Thyroid gland (tissue), 4 donors: ENCODE data around the gene BRMS1L. TPM values are rescaled to one million over a fixed set of nuclear protein-coding genes. Genes with fewer than 3 reads are reported as not detected.
A peak's percentile ranks its signal among the peaks of the same experiment; 100 is the strongest.

Experiments
- DNase-seq, 2 donors: peaks; one replicate each; pipeline ENCODE4 v3.0.0-alpha.2; 2019
- H3K27ac ChIP-seq, 3 donors: fragments of 200-600 bp; sonication (generic); 1 replicate in 2 of 3; 2 replicates in 1 of 3; pipeline ENCODE4 v1.5.1; 2016 to 2019; ENCODE audit warnings: mild to moderate bottlenecking in 1 of 3, moderate library complexity in 1 of 3
- H3K27me3 ChIP-seq: fragments of 200-600 bp; sonication (generic); one replicate; pipeline ENCODE4 v1.5.1; 2019
- H3K36me3 ChIP-seq, 2 donors: fragments of 200-600 bp; sonication (generic); one replicate each; pipeline ENCODE4 v1.5.1; 2016 to 2019
- H3K4me1 ChIP-seq, 2 donors: fragments of 200-600 bp; sonication (generic); one replicate each; pipeline ENCODE4 v1.5.1; 2017 to 2019
- H3K4me3 ChIP-seq, 3 donors: fragments of 200-600 bp; sonication (generic); replicated peaks in 1 of 3; 1 replicate in 2 of 3; 2 replicates in 1 of 3; pipeline ENCODE4 v1.5.1; 2016; ENCODE audit warnings: mild to moderate bottlenecking in 1 of 3
- H3K9me3 ChIP-seq: fragments of 200-600 bp; sonication (generic); one replicate; pipeline ENCODE4 v1.5.1; 2017
- CTCF ChIP-seq, 6 experiments: fragments of 200-600 bp in 3 of 6; fragments of 450-650 bp in 3 of 6; sonication (generic) in 3 of 6; IDR thresholded peaks; one replicate each; pipeline ENCODE4 v1.5.1; 2016 to 2019; ENCODE audit warnings: antibody characterized with exemption in 6 of 6, mild to moderate bottlenecking in 2 of 6, inconsistent platforms in 1 of 6, moderate library complexity in 1 of 6
- POLR2A ChIP-seq, 2 donors: fragments of 450-650 bp; IDR thresholded peaks; one replicate each; pipeline ENCODE4 v1.6.1; 2017; ENCODE audit warnings: antibody characterized with exemption in 2 of 2, mild to moderate bottlenecking in 2 of 2, moderate library complexity in 1 of 2
- WGBS, 2 donors: methylation state at CpG; one replicate each; pipeline ENCODE4 v1.1.5; 2017; 5-methylcytosine and 5-hydroxymethylcytosine counted together
- intact Hi-C: fragments of 100-400 bp; cut with DNase I; formaldehyde crosslinking; loops from one replicate; pipeline ENCODE4 v1.15.1; 2023
- total RNA-seq, 4 donors: library from RNA; depleted of rRNA; stranded (reverse); fragments of >200 nt; gene quantifications; one replicate each; pipeline ENCODE4 v1.2.3, GENCODE V29; 2016

The BRMS1L gene
- total RNA-seq, 4 donors from 2014 or later: 6.0 to 10.6 (median 8.3) TPM

GRCh38 chr14:35883677-35884293 lies 57.6 kb downstream of the BRMS1L start:
- H3K27me3 ChIP-seq: no peaks in the 10 kb centered on the region
- intact Hi-C loops: no loop called here
- no peak overlapping the region for H3K4me3 ChIP-seq
- H3K27ac ChIP-seq: no peak overlapping the region
- no peaks in the 10 kb centered on the region for H3K36me3 ChIP-seq
- TF ChIP-seq POLR2A (IDR thresholded peaks at IDR 0.05) (no peak), CTCF (IDR thresholded peaks at IDR 0.05) (peak; percentile 37 to 81 (median 70))
- peaks cover 0 to 4% of the 10 kb centered on the region in 2 donors for H3K4me1 ChIP-seq
- WGBS, 2 donors: 39 to 48% methylated on average over 7 of the region's 7 CpGs
- DNase-seq: peak; percentile 60 to 69
- no peaks in the 10 kb centered on the region for H3K9me3 ChIP-seq

GRCh38 chr14:35890308-35890707 lies 64.2 kb downstream of the BRMS1L start:
- no peak overlapping the region for H3K4me3 ChIP-seq
- no peak for DNase-seq
- no peak overlapping the region for H3K27ac ChIP-seq
- no peaks in the 10 kb centered on the region for H3K9me3 ChIP-seq
- no peak for TF ChIP-seq CTCF (IDR thresholded peaks at IDR 0.05)
- TF ChIP-seq POLR2A (IDR thresholded peaks at IDR 0.05): no peak
- intact Hi-C loops: loop anchor here (10.0 kb wide), 1 partner anchor 664 kb away; no protein-coding TSS in a partner anchor
- no peaks in the 10 kb centered on the region for H3K36me3 ChIP-seq
- no peaks in the 10 kb centered on the region for H3K4me1 ChIP-seq
- H3K27me3 ChIP-seq: no peaks in the 10 kb centered on the region

GRCh38 chr14:35895256-35895655 lies 69.1 kb downstream of the BRMS1L start:
- intact Hi-C loops: loop anchor here (10.0 kb wide), 1 partner anchor 660 kb away; no protein-coding TSS in a partner anchor
- TF ChIP-seq POLR2A (IDR thresholded peaks at IDR 0.05) (no peak), CTCF (IDR thresholded peaks at IDR 0.05) (peak in 1 of 6 experiments; percentile 5)
- no peaks in the 10 kb centered on the region for H3K27me3 ChIP-seq
- DNase-seq: no peak
- H3K4me3 ChIP-seq: no peak overlapping the region
- no peaks in the 10 kb centered on the region for H3K9me3 ChIP-seq
- no peak overlapping the region for H3K27ac ChIP-seq
- H3K36me3 ChIP-seq: no peaks in the 10 kb centered on the region
- H3K4me1 ChIP-seq: no peaks in the 10 kb centered on the region

GRCh38 chr14:35897616-35898111 lies 71.5 kb downstream of the BRMS1L start:
- no peaks in the 10 kb centered on the region for H3K4me1 ChIP-seq
- DNase-seq: no peak
- no peaks in the 10 kb centered on the region for H3K9me3 ChIP-seq
- H3K27me3 ChIP-seq: no peaks in the 10 kb centered on the region
- WGBS, 2 donors: 43 to 80% methylated on average over 1 to 2 of the region's 4 CpGs
- TF ChIP-seq POLR2A (IDR thresholded peaks at IDR 0.05) (no peak), CTCF (IDR thresholded peaks at IDR 0.05) (no peak)
- no peak overlapping the region for H3K27ac ChIP-seq
- no peaks in the 10 kb centered on the region for H3K36me3 ChIP-seq
- intact Hi-C loops: loop anchor here (10.0 kb wide), 1 partner anchor 657 kb away; no protein-coding TSS in a partner anchor
- no peak overlapping the region for H3K4me3 ChIP-seq

GRCh38 chr14:35898217-35898775 lies 72.2 kb downstream of the BRMS1L start:
- Histone ChIP-seq H3K27ac (no peak overlapping the region), H3K4me3 (no peak overlapping the region), H3K4me1 (no peaks in the 10 kb centered on the region), H3K36me3 (no peaks in the 10 kb centered on the region), H3K9me3 (no peaks in the 10 kb centered on the region), H3K27me3 (no peaks in the 10 kb centered on the region)
- TF ChIP-seq CTCF (IDR thresholded peaks at IDR 0.05) (no peak), POLR2A (IDR thresholded peaks at IDR 0.05) (no peak)
- intact Hi-C loops: loop anchor here (10.0 kb wide), 1 partner anchor 657 kb away; no protein-coding TSS in a partner anchor
- no peak for DNase-seq
- 89 to 90% methylated on average over 4 of the region's 4 CpGs for WGBS, 2 donors
